HL-60 (cell line): ENCODE results near the gene ARMC7.

Source experiments
- CTCF ChIP-seq: IDR thresholded peaks from one replicate; pipeline ENCODE4 v1.5.1; 2011; ENCODE audit warnings: low read length, control low read depth, inconsistent platforms; ENCODE audit not compliant: insufficient read depth
- GABPA ChIP-seq: IDR thresholded peaks from 2 replicates; pipeline ENCODE4 v1.6.1; 2012; ENCODE audit warnings: low read depth
- POLR2AphosphoS5 ChIP-seq: IDR thresholded peaks from 2 replicates; pipeline ENCODE4 v1.6.1; 2012; ENCODE audit warnings: low read depth
- REST ChIP-seq: IDR thresholded peaks from 2 replicates; pipeline ENCODE4 v1.6.1; 2012; ENCODE audit warnings: low read depth; ENCODE audit not compliant: insufficient replicate concordance

GRCh38 chr17:75078284-75079022 is 31.3 kb upstream of the ARMC7 start:
- TF ChIP-seq CTCF (no peak), POLR2AphosphoS5 (no peak), GABPA (no peak), REST (no peak)
